ENCODE measurements around the gene PTPN4.

Gene PTPN4

DNA sequence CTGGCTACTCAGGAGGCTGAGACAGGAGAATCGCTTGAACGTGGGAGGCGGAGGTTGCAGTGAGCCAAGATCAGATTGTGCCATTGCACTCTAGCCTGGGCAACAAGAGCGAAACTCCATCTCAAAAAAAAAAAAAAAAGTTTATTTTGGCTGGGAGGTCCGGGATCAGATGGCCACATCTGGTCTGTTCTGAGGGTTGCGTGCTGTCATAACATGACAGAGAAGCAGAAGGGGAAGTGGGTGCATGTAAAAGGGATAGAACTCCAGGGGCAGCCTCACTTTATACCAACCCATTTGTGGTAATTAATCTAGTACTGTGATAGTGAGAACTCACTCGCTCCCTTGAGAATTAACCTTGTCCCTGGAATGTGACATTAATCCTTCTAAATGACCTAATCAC is 101.2 kb downstream of the PTPN4 start:
- H3K4me3 ChIP-seq (ENCODE audit: low read depth, low read length): no peak overlapping the region
- TF ChIP-seq, protein P1, sequence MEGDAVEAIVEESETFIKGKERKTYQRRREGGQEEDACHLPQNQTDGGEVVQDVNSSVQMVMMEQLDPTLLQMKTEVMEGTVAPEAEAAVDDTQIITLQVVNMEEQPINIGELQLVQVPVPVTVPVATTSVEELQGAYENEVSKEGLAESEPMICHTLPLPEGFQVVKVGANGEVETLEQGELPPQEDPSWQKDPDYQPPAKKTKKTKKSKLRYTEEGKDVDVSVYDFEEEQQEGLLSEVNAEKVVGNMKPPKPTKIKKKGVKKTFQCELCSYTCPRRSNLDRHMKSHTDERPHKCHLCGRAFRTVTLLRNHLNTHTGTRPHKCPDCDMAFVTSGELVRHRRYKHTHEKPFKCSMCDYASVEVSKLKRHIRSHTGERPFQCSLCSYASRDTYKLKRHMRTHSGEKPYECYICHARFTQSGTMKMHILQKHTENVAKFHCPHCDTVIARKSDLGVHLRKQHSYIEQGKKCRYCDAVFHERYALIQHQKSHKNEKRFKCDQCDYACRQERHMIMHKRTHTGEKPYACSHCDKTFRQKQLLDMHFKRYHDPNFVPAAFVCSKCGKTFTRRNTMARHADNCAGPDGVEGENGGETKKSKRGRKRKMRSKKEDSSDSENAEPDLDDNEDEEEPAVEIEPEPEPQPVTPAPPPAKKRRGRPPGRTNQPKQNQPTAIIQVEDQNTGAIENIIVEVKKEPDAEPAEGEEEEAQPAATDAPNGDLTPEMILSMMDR (IDR thresholded peaks at IDR 0.05; ENCODE audit: low read depth, low read length, missing control alignments): no peak
- DNase-seq (ENCODE audit: low read depth): no peak

GRCh38 chr2:119862127-119862889 is 102.6 kb downstream of the PTPN4 start:
- TF ChIP-seq, protein P1 (IDR thresholded peaks at IDR 0.05; ENCODE audit: low read depth, low read length, missing control alignments): no peak
- no peak overlapping the region for H3K4me3 ChIP-seq (ENCODE audit: low read depth, low read length)
- peak; percentile 34 for DNase-seq (ENCODE audit: low read depth)

- DNase-seq (ENCODE audit: low read depth): no peak
- H3K4me3 ChIP-seq (ENCODE audit: low read depth, low read length): no peak overlapping the region
- TF ChIP-seq, protein P1 (IDR thresholded peaks at IDR 0.05; ENCODE audit: low read depth, low read length, missing control alignments): no peak
Measured at GRCh38 chr2:119864318-119864717, 104.6 kb downstream of the PTPN4 start.

DNA sequence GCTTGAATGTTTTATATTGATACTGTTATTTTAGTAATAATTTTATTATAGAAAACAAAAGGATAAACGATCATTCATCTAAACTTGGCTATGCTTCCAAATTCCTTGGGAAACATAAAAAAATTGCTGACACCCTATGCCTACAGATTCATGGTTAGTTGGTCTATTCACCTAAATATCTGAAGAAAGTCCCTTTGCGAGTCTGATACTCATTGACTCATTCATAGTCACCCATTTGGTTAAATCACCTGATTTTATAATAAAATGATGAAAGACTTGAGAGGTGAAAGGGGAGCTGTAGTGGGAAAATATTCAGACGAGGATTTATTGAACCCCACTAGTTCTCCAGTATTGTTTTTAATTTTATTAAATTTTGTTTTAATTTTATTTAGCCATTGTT is 112.0 kb downstream of the PTPN4 start:
- no peak overlapping the region for H3K4me3 ChIP-seq (ENCODE audit: low read depth, low read length)
- TF ChIP-seq, protein P1 (IDR thresholded peaks at IDR 0.05; ENCODE audit: low read depth, low read length, missing control alignments): no peak
- DNase-seq (ENCODE audit: low read depth): no peak

DNA sequence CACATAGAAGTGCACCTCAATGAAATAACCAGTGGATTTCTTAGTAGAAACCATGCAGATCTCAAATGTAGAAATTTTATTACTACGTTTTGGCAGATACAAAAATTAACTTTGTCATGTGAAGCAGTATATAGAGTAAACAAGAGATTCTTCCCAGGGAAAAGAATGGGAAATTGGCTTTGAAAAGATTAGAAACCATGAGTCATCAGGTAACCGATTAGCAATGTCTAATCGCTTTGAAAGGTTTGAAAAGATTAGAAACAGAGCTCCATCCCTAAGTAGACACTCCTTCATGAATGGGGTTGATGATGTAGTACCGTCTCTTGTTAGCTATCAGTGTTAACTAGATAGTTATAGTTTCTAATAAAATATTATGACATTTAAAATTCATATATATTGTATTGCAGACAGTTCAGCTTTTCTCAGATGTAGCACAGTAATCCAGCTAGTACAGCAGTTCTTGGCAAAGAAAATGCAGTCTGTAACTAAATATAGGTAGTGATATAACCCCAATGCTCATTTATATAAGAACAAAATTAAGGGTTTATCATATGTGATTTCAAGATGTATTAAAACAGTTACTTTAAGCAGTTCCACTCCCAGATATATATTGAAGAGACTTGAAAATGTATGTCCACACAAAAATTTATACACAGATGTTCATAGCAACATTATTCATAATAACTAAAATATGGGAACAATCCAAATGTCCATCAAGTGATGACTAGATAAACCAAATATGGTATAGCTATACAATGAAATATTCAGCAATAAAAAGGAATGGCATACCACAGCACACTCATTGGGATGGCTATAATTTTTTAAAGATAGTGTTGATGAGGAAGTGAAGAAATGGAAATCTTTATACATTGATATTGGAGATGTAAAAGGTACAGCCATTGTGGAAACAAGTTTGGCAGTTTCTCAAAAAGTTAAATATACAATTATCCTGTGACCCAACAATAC is 113.9 kb downstream of the PTPN4 start:
- TF ChIP-seq, protein P1 (IDR thresholded peaks at IDR 0.05; ENCODE audit: low read depth, low read length, missing control alignments): no peak
- no peak for DNase-seq (ENCODE audit: low read depth)
- H3K4me3 ChIP-seq (ENCODE audit: low read depth, low read length): no peak overlapping the region

GRCh38 chr2:119879502-119879901 is 119.8 kb downstream of the PTPN4 start:
- DNase-seq (ENCODE audit: low read depth): no peak
- no peak overlapping the region for H3K4me3 ChIP-seq (ENCODE audit: low read depth, low read length)
- TF ChIP-seq, protein P1 (IDR thresholded peaks at IDR 0.05; ENCODE audit: low read depth, low read length, missing control alignments): no peak
